Parathyroid adenoma (tissue), 2 donors: ENCODE results near the gene ZNF319.

ENCODE experiments used
- H2AFZ ChIP-seq: fragments of 300-600 bp; sonication (generic); one replicate; pipeline ENCODE4 v1.7.0; 2017; ENCODE audit warnings: antibody characterized with exemption, mild to moderate bottlenecking
- H3K27ac ChIP-seq: fragments of 300-600 bp; sonication (generic); one replicate; pipeline ENCODE4 v1.7.0; 2017
- H3K27me3 ChIP-seq: fragments of 300-600 bp; sonication (generic); one replicate; pipeline ENCODE4 v1.7.0; 2017; ENCODE audit warnings: low read length; ENCODE audit not compliant: control insufficient read depth, insufficient read depth
- H3K36me3 ChIP-seq: fragments of 300-600 bp; sonication (generic); one replicate; pipeline ENCODE4 v1.7.0; 2017; ENCODE audit warnings: low read length; ENCODE audit not compliant: control insufficient read depth, insufficient read depth
- H3K4me1 ChIP-seq: fragments of 300-600 bp; sonication (generic); one replicate; pipeline ENCODE4 v1.7.0; 2017; ENCODE audit warnings: control low read depth
- H3K4me2 ChIP-seq: fragments of 300-600 bp; sonication (generic); one replicate; pipeline ENCODE4 v1.7.0; 2017; ENCODE audit warnings: low read length
- H3K4me3 ChIP-seq: fragments of 300-600 bp; sonication (generic); one replicate; pipeline ENCODE4 v1.7.0; 2017; ENCODE audit warnings: low read depth, low read length
- H3K79me2 ChIP-seq: fragments of 300-600 bp; sonication (generic); one replicate; pipeline ENCODE4 v1.7.0; 2017; ENCODE audit warnings: control low read depth
- H3K9ac ChIP-seq: fragments of 300-600 bp; sonication (generic); one replicate; pipeline ENCODE4 v1.7.0; 2017; ENCODE audit warnings: mild to moderate bottlenecking
- H3K9me3 ChIP-seq: fragments of 300-600 bp; sonication (generic); one replicate; pipeline ENCODE4 v1.7.0; 2017; ENCODE audit warnings: low read length; ENCODE audit not compliant: control insufficient read depth
- TF ChIP-seq, protein P1 (sequence below): fragments of 300-600 bp; sonication (generic); IDR thresholded peaks from one replicate; pipeline ENCODE4 v1.7.0; 2017; ENCODE audit warnings: antibody characterized with exemption, mild to moderate bottlenecking
- donor health status: primary hyperparathyroidism.

ZNF319 gene

DNA sequence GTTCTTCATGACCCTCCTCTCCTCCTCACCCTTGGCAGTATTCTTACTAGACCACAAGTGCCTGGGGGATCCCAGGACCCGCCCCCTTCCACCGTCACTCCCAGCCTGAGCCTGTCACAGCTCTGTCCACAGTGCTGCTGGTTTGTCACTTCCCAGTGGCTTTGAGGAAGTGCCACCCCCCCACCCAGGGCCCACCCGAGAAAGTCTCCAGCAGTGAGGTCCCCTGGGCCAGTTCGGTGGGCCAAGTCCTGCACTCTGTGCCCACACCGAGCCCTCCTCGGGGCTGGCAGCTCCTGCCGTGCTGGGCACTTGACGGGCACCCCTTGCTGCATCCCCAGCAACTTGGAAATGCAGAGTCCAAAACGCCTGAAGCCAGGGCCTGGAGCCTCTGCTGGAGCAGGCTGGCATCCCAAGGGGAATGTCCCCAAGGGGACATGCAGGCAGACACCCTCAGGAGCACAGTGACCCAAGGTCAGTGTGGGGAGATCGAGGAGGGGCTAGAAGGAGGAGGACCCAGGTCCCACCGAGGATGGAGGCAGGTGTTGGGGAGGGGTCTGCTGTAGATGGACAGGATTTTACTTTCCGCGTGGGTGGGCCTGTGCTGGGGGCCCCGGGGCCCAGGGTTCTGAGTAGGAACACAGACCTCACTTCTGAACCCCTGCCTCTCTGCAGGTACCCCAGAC lies 40.6 kb upstream of the ZNF319 start:
- H3K27ac ChIP-seq = no peak overlapping the region
- no peaks in the 10 kb centered on the region for H3K4me1 ChIP-seq
- no peaks in the 10 kb centered on the region for H3K27me3 ChIP-seq
- H3K79me2 ChIP-seq = no peaks in the 10 kb centered on the region
- H2AFZ ChIP-seq = no peak overlapping the region
- TF ChIP-seq, protein P1, sequence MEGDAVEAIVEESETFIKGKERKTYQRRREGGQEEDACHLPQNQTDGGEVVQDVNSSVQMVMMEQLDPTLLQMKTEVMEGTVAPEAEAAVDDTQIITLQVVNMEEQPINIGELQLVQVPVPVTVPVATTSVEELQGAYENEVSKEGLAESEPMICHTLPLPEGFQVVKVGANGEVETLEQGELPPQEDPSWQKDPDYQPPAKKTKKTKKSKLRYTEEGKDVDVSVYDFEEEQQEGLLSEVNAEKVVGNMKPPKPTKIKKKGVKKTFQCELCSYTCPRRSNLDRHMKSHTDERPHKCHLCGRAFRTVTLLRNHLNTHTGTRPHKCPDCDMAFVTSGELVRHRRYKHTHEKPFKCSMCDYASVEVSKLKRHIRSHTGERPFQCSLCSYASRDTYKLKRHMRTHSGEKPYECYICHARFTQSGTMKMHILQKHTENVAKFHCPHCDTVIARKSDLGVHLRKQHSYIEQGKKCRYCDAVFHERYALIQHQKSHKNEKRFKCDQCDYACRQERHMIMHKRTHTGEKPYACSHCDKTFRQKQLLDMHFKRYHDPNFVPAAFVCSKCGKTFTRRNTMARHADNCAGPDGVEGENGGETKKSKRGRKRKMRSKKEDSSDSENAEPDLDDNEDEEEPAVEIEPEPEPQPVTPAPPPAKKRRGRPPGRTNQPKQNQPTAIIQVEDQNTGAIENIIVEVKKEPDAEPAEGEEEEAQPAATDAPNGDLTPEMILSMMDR = no peak
- no peak overlapping the region for H3K4me2 ChIP-seq
- H3K9me3 ChIP-seq = no peaks in the 10 kb centered on the region
- H3K36me3 ChIP-seq = no peaks in the 10 kb centered on the region
- no peak overlapping the region for H3K4me3 ChIP-seq
- no peak overlapping the region for H3K9ac ChIP-seq

DNA sequence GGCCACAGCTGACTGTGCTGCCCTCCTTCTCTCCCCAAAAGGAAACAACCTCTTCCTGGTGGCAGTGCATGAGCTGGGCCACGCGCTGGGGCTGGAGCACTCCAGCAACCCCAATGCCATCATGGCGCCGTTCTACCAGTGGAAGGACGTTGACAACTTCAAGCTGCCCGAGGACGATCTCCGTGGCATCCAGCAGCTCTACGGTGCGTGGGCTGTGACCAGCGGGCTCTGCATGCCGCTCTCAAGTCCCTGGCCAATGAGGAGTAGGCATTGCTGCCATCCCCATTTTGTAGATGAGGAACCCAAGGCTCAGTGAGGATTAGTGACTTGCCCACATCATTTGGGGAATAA lies 40.0 kb upstream of the ZNF319 start:
- Histone ChIP-seq H3K4me3 (no peak overlapping the region), H3K9ac (no peak overlapping the region), H3K9me3 (no peaks in the 10 kb centered on the region), H3K79me2 (no peaks in the 10 kb centered on the region), H3K4me2 (no peak overlapping the region), H3K36me3 (no peaks in the 10 kb centered on the region), H2AFZ (no peak overlapping the region), H3K27ac (no peak overlapping the region), H3K4me1 (no peaks in the 10 kb centered on the region), H3K27me3 (no peaks in the 10 kb centered on the region)
- TF ChIP-seq, protein P1 = no peak

- Histone ChIP-seq H3K79me2 (peaks cover 2% of the 10 kb centered on the region), H3K27me3 (no peaks in the 10 kb centered on the region), H3K9me3 (no peaks in the 10 kb centered on the region), H2AFZ (no peak overlapping the region), H3K4me1 (peaks cover 2% of the 10 kb centered on the region), H3K9ac (no peak overlapping the region), H3K27ac (no peak overlapping the region), H3K4me2 (no peak overlapping the region), H3K36me3 (no peaks in the 10 kb centered on the region), H3K4me3 (no peak overlapping the region)
- TF ChIP-seq, protein P1 = no peak
These were observed 39.5 kb upstream of the ZNF319 start for GRCh38 chr16:58039829-58040495.

GRCh38 chr16:58038219-58038641 lies 37.8 kb upstream of the ZNF319 start:
- Histone ChIP-seq H3K27me3 (no peaks in the 10 kb centered on the region), H3K4me3 (no peak overlapping the region), H3K9me3 (no peaks in the 10 kb centered on the region), H3K4me2 (no peak overlapping the region), H3K9ac (no peak overlapping the region), H3K36me3 (no peaks in the 10 kb centered on the region), H2AFZ (no peak overlapping the region), H3K79me2 (peaks cover 3% of the 10 kb centered on the region), H3K4me1 (peaks cover 2% of the 10 kb centered on the region), H3K27ac (no peak overlapping the region)
- TF ChIP-seq, protein P1 = no peak
